Coronary artery (tissue), 2 donors: ENCODE data around the gene TRANK1.

Experiments
- DNase-seq: peaks from one replicate; pipeline ENCODE4 v3.0.0-alpha.2; 2017; ENCODE audit warnings: low spot score
- H3K27ac ChIP-seq, 2 donors: fragments of 200-600 bp; sonication (generic); one replicate each; pipeline ENCODE4 v1.5.1; 2016 to 2019
- H3K4me3 ChIP-seq: fragments of 200-600 bp; sonication (generic); 2 replicates; pipeline ENCODE4 v1.5.1; 2016; ENCODE audit warnings: mild to moderate bottlenecking, moderate library complexity
- TF ChIP-seq, protein P1 (sequence below): fragments of 200-600 bp; sonication (generic); IDR thresholded peaks from one replicate; pipeline ENCODE4 v1.5.1; 2019; ENCODE audit warnings: antibody characterized with exemption

Gene TRANK1

DNA sequence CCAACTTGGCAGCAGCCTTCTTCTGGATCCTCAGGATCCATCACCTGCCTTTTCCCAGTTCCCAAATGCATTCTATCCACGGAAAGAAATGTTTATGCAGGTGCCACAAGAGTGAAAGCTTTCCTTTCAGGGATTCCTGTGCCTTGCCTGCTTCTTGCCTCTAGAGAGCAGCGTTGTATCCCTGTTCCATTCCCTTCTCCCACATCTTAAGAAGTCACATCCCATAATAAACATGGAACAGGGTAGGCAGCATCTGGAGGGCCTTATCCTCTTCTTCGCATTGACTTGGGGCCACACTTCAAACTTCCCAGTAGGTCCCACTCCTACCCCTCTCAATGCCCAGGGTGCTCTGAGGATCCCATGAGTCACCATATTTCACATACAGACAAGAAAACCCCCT, 107.8 kb downstream of the TRANK1 start:
- no peak overlapping the region for H3K4me3 ChIP-seq
- TF ChIP-seq, protein P1, sequence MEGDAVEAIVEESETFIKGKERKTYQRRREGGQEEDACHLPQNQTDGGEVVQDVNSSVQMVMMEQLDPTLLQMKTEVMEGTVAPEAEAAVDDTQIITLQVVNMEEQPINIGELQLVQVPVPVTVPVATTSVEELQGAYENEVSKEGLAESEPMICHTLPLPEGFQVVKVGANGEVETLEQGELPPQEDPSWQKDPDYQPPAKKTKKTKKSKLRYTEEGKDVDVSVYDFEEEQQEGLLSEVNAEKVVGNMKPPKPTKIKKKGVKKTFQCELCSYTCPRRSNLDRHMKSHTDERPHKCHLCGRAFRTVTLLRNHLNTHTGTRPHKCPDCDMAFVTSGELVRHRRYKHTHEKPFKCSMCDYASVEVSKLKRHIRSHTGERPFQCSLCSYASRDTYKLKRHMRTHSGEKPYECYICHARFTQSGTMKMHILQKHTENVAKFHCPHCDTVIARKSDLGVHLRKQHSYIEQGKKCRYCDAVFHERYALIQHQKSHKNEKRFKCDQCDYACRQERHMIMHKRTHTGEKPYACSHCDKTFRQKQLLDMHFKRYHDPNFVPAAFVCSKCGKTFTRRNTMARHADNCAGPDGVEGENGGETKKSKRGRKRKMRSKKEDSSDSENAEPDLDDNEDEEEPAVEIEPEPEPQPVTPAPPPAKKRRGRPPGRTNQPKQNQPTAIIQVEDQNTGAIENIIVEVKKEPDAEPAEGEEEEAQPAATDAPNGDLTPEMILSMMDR: no peak
- DNase-seq: no peak
- no peak overlapping the region for H3K27ac ChIP-seq

DNA sequence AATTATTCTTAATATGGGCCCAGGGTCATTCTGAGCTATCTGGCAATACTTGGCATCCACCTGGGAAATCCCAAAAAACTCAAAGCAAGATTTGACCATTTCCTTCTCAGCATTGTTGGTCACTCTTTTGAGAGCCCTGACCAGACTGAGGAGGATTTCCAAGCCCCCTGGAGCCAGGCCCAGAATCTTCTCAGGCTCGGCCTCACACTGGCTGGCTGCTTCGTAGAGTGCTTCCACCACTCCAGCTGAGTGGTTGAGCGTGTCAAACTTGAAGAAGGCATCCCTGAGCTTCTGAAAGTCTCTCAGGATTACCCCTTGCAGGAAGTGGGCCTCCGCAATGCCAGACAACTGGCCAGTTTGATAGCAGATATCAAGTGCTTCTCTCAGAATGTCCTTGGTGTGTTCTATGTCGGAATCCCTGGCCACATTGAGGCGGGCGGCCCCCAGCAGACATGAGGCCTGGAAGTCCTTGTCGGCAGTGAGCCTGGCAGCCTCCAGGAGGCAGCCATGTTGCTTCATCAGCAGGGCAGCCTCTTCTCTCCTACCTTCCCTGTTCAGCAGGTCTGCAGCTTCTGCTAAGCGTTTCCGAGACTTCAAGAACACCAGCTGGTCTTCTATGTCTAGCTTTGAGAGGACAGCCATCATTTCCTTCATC, 111.6 kb downstream of the TRANK1 start:
- Histone ChIP-seq H3K27ac (no peak overlapping the region), H3K4me3 (no peak overlapping the region)
- no peak for DNase-seq
- TF ChIP-seq, protein P1: no peak

DNA sequence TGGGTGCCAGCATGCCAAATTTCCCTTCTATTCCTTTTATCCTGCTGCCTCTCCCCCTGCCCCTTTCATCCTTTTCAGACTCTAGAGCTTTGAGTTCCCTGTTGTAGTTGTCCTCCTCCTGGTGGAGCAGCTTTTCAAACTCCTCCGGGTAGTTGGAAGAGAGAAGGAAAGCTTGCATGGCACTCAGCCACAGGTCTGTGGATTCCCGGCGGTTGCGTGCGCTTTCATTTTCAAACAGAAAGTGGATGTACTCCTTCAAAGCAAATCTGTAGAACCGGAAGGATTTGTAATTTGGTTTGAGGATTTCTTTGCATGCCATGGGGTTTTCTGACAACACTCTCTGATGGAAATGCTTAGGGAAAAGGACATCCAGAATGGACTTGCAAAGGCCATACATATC, 112.4 kb downstream of the TRANK1 start:
- Histone ChIP-seq H3K4me3 (no peak overlapping the region), H3K27ac (no peak overlapping the region)
- TF ChIP-seq, protein P1: no peak
- DNase-seq: no peak

DNA sequence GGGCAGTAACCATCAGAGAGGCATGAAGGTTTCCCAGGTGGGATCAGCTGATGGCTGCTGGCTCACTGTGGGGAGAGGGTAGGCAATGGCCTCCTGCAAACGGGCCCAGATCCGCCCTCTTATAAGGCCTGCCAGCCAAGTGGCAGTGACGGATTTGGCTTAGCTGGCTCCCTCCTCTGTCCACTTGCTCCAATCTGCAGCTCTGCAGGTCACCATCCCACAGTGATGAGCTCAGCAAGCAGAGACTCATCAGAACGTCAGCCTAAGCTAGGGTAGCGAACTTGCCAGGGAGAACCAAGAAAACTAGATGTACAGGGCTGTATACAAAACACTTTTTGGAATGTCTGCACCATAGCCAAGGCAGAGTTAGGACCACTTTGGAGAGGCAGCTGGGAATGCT, 117.7 kb downstream of the TRANK1 start:
- TF ChIP-seq, protein P1: no peak
- Histone ChIP-seq H3K27ac (no peak overlapping the region), H3K4me3 (no peak overlapping the region)
- no peak for DNase-seq

DNA sequence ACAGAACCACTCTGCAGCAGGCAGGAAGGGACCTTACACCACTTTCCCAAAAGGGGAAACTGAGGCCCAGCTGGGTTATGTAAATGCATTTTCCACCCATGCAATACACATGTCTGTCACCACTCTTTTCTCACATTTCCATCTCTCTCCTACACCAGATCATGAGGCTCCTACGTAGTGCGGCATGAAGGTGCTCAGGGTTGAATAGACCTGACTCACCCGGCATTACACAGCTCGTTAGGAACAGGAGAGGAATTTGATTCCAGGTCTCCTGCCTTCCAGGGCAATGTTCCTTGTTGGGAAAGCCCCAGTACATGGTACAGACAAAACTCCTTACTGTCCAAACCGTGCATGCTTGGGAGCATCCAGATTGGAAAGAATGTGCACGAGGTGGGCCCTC, 118.6 kb downstream of the TRANK1 start:
- DNase-seq: no peak
- H3K27ac ChIP-seq: no peak overlapping the region
- H3K4me3 ChIP-seq: no peak overlapping the region
- TF ChIP-seq, protein P1: no peak

DNA sequence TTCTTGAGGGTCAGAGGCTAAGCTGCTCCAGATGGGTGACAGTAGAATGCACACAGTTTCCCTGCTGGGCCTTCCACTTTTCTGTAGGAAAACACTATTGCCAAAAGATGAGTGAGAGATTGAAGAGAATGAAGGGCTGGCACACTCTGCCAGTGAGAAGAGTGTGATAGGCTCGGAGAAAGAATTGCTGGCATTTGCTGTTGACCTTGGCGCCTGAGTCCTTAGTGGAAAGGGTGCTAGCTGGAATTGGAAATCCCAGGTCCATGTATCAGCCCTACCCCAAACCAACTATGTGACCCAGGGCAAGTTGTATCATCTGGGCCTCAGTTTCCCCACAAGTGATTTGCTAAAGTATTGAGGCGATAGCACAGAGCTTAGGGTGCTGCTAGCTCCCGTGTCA, 120.4 kb downstream of the TRANK1 start:
- Histone ChIP-seq H3K27ac (no peak overlapping the region), H3K4me3 (no peak overlapping the region)
- TF ChIP-seq, protein P1: no peak
- DNase-seq: no peak

DNA sequence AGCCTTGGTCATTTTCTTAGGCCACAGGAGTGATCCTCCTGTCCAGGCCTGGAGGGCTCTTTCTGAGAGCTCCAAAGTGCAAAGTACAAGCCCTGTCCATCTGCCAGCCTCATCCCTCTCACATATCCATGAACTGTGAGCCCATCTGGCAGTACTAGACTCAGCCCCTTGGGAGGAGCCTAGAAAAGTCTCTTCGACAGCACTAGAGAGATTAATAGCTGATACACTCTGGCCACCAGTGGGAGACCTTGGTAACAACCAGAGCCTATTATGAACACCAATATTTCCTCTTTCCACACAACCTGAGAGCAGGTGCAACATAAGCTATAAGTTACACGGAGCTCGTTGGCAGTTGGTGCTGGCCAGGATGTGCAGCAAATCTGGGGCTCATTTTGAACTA, 121.0 kb downstream of the TRANK1 start:
- H3K4me3 ChIP-seq: no peak overlapping the region
- TF ChIP-seq, protein P1: no peak
- DNase-seq: no peak
- no peak overlapping the region for H3K27ac ChIP-seq
